Stimulated activated CD8-positive, alpha-beta memory T cell treated with anti-CD3 and anti-CD28 coated beads, Interleukin-15, amount 100 ng/mL, for 1 hour (primary cell): Measurements from ENCODE around the gene PIK3R1.
"Not testable (repeated sequence)": the region's sequence is repeated elsewhere in the genome, so short reads cannot be mapped to it uniquely, and the experiment has no call there.

Source experiments
- DNase-seq: peaks from one replicate; pipeline ENCODE4 v3.0.0-alpha.2; 2020; ENCODE audit warnings: low read depth

Gene PIK3R1

GRCh38 chr5:68193481-68194036, 22.0 kb upstream of the PIK3R1 start:
- DNase-seq: no peak

- no peak for DNase-seq
These were observed 21.2 kb upstream of the PIK3R1 start for GRCh38 chr5:68194386-68194785.

GRCh38 chr5:68195137-68195536, 20.4 kb upstream of the PIK3R1 start:
- DNase-seq: no peak

- DNase-seq: no peak
These were observed 18.7 kb upstream of the PIK3R1 start for GRCh38 chr5:68196876-68197275.

GRCh38 chr5:68200288-68200687, 15.3 kb upstream of the PIK3R1 start:
- DNase-seq: no peak

GRCh38 chr5:68210654-68211053, 4.9 kb upstream of the PIK3R1 start:
- not testable (repeated sequence) for DNase-seq

GRCh38 chr5:68214482-68215207, 911 bp upstream of the PIK3R1 start:
- no peak for DNase-seq

- no peak for DNase-seq
These were observed 315 bp downstream of the PIK3R1 start for GRCh38 chr5:68215898-68216244.

- DNase-seq: peak; percentile 20
These were observed 890 bp downstream of the PIK3R1 start for GRCh38 chr5:68216245-68217046.

GRCh38 chr5:68217047-68217355, 1.4 kb downstream of the PIK3R1 start:
- no peak for DNase-seq

- no peak for DNase-seq
These were observed 2.0 kb downstream of the PIK3R1 start for GRCh38 chr5:68217528-68217927.

GRCh38 chr5:68219161-68219816, 3.7 kb downstream of the PIK3R1 start:
- no peak for DNase-seq

- DNase-seq: no peak
These were observed 4.7 kb downstream of the PIK3R1 start for GRCh38 chr5:68220260-68220659.

GRCh38 chr5:68220914-68221313, 5.4 kb downstream of the PIK3R1 start:
- no peak for DNase-seq

GRCh38 chr5:68221488-68221887, 5.9 kb downstream of the PIK3R1 start:
- no peak for DNase-seq

- no peak for DNase-seq
These were observed 6.8 kb downstream of the PIK3R1 start for GRCh38 chr5:68222310-68222709.

GRCh38 chr5:68222824-68223354, 7.3 kb downstream of the PIK3R1 start:
- DNase-seq: no peak

- DNase-seq: no peak
These were observed 8.3 kb downstream of the PIK3R1 start for GRCh38 chr5:68223904-68224303.

- DNase-seq: no peak
These were observed 9.1 kb downstream of the PIK3R1 start for GRCh38 chr5:68224509-68225187.

- DNase-seq: no peak
These were observed 9.8 kb downstream of the PIK3R1 start for GRCh38 chr5:68225188-68225910.

- DNase-seq: no peak
These were observed 10.5 kb downstream of the PIK3R1 start for GRCh38 chr5:68225911-68226545.
